DMS53 treated with DMSO at 0.1 percent for 48 hours (cell line): ENCODE results near the gene TRIM45.
"Not testable (repeated sequence)": the region's sequence is repeated elsewhere in the genome, so short reads cannot be mapped to it uniquely, and the experiment has no call there.

Experiments used
- DNase-seq: peaks from one replicate; lab custom pipeline; 2025; ENCODE audit not compliant: unreplicated experiment; lab: John Stamatoyannopoulos, UW

Gene TRIM45

DNA sequence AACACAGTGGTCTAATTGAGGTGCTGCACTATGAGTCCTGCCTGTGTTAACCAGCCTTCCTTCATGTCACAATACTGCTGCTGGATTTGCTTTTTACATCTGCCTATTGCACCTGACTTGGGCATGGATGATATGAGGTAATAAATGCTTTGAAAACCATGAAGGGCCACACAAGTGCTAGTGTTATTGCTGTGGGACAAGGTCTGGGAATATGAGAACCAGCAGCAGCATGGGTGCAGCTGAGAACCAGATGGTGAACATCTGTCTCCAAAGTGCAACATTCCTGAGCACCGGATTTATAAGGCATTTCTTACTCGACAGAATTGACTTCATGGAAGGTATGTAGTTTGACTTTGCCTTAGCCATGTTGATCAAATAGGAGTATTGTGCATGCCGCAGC is 16.6 kb downstream of the TRIM45 start:
- DNase-seq, result no peak

DNA sequence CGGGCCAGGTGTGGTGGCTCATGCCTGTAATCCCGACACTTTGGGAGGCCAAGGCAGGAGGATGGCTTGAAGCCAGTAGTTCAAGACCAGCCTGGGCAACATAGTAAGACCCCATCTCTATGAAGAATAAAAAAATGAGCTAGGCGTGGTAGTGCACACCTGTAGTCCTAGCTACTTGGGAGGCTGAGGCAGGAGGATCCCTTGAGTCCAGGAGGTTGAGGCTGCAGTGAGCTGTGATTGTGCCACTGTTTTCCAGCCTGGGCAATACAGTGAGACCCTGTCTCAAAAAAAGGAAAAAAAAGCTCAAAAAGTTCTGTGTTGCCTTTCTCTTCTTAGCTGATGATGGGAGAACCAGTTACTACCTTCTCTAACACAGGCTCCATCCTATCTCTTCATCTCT is 19.7 kb downstream of the TRIM45 start:
- DNase-seq, result not testable (repeated sequence)

DNA sequence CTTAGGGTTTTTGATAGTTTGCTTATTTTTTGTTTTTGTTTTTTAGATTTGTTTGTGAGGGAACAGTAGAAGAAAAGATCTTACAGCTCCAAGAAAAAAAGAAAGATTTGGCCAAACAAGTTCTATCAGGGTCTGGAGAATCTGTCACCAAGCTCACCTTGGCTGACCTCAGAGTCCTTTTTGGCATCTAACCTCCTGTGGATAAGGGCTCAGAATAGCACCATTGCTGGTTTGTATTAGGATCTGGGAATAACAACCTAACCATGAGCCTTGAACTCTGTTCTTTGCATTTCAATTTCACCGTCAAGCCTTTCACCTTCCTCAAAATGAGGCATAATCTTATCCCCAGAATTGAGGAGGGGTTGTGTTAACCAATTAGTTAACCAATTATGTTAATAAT is 20.2 kb downstream of the TRIM45 start:
- DNase-seq, result no peak

DNA sequence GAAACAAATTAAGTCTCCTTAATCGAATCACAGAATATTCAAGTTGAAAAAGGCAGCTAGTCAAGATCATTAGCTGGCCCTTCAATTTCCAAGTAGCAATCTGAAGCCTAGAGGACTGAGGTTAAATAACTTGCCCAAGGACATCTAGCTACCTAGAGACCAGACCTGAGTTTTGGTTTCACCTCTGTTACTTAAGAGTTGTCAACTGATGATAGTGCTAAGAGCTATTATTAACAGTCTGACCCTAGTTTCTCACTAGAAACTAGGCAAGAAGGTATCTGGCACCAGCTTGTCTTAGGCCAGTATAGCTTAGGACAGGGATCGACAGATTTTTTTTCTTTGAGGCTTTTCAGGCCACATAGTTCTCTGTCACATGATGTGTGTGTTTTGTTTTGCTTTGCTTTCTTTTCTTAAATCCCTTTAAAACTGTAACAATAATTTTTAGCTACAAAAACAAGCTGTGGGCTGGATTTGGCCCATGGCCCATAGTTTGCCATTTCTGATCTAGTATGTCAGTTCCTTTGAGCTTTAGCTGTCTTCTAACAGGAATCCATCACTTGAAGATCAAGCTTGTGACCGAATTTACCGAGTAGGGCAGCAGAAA is 23.2 kb downstream of the TRIM45 start:
- no peak for DNase-seq

DNA sequence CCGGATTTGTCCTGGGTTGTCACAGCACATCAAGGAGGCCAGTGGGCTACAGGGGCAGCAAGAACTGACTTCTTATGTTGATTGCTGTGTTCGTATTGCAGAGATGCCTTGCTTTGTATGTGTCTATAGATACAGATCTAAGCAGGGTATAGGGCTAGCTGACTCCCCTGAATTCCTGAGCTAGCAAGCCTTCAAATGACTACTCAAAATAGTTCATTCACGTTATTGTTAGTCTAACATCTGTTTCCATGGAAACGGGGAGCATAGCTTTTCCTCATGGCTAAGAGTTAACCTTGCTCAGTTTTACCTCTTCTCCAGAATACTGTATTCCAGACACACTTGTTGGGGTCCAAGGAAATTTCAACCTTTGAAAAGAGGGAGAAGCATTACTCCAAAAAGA is 24.1 kb downstream of the TRIM45 start:
- no peak for DNase-seq

DNA sequence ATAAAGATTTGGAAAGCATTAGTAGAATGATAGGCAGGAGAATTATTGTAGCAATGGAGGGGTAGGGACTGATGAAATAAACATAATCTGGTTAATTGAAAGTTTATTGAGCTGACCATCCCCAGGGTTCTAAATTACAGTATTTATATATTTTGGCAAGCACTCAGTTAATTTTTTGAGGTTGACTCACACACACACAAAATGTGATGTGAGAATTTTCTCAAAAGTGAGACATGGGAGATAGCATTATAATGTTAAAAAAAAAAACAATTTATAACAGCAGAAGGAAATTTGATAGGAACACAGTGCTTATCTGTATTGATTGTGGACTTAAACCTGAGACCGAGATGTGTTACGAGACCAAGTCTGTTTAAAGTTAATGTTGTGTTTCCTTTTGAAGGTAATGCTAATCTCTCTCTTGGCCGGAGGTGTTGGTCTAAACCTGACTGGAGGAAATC is 24.6 kb downstream of the TRIM45 start:
- no peak for DNase-seq

DNA sequence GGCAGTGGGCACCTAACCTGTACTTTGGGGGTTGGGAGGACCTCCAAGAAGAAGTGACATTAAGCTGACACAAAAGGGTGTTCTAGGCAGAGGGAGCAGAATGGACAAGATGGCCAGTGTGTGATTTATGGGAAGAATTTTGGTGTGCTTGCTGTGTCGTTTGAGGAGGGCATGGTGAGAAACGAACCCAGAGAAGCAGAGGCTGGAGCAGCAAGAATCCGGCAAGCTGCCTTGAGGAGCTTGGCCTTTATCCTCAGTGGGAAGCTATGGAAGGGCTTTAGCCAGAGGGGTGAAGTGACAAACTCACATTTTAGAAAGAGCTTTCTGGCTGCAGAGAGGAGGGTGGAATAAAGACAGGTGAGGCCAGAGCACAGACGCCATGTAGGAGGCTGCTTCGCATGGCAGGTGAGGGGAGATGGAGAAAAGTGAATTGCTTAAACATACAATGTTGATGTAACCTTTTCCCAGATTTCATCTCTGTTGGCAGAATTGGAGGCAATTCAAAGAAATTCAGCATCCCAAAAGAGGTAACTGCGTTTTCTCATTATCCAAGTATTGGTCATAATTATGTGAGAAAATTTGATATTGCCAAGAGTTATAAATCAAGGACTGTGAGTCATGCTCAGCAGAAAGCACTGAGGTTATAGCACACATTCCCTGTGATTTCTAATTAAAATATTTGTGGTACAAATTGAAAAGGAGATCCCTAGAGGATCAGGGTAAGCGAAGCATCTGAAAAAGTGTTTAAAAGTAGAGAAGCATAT is 26.5 kb downstream of the TRIM45 start:
- DNase-seq, result no peak

DNA sequence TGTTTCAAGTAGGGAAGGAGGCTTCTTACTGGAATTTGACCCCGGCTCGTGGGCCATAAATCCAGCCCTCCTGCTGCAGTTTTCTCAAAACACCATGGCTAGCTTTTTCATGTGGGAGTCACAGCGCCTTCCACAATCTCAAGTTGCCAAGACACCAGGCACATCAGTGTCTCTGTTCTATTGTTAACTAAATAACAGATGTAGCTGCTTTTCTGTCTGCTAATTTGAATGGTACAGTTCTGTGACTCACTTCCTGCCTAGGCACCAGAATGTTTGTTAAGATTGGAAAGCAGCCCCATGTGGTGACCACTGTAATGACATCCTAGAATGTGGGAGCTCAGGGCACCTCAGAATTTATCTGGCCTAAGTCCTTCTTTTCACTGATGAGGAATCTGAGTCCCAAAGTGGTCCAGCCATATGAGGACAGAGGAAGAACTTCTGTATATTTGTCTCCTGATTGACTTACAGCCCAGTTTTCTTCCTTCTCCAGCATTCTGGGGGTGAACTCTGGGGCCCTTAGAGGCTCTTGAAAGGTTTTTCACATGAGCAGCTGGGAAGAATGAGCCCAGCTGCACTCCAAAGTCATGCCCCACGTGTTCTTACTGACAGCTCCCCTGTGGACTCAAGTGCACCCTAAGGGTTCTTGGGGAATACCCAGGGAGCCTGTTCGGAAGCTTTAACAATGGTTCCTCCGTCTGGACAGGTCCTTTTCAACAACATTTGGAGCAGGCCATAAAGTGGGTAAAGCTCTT is 27.5 kb downstream of the TRIM45 start:
- DNase-seq, result no peak

DNA sequence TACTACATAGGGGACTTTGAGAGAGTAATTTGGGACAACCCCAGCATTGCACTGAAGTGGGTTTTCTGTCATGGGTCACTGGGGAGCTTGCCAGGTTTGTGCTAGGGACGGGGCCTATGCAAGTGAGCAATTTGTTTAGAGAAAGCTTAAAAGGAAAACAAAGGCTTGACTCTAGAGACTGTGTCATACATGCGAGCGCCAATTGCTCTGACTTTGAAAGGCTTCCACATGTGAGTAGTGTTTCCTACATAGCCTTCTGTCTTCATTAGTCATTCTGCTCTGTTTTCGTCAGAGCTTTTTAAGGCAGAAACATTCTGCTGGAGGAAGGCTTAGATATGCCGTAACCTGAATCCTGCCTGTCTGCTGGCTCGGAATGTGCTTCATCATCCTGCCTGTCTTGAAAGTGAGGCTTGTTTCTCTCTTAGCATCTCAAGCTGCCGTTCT is 28.4 kb downstream of the TRIM45 start:
- DNase-seq, result no peak

DNA sequence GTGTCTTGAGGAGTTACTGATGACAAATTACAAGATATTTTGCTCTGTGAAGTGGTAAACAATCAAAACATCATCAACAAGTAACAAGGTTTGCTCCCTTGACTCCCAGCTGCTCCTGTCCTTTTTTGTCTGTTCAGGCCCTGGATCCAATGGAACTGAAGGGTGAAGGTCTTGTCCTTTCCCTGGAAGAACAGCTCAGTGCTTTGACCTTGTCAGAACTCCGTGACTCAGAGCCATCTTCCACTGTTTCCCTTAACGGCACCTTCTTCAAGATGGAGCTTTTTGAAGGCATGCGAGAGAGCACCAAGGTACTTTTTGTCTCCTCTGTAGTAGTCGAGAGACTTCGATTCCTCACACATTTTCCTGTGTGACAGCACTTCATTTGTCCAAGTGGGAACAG is 29.0 kb downstream of the TRIM45 start:
- no peak for DNase-seq

DNA sequence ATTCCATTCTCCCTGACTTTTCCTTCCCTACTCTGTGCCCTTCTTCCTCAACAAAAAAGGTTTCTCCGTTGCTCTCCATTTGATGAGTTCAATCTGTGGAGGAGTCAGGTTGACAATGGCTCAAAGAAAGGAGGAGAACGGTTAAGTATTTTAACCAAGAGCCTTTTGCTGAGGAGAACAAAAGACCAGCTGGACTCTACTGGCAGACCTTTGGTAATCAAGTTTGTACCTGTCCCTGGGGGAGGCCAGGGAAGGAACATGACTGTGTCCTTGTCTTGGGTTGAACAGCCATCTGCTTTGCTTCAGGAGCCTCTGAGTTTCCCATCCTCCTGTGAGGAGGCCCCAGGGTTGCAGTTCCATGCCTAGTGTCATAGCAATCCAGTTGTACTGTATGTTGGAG is 31.6 kb downstream of the TRIM45 start:
- DNase-seq, result no peak

DNA sequence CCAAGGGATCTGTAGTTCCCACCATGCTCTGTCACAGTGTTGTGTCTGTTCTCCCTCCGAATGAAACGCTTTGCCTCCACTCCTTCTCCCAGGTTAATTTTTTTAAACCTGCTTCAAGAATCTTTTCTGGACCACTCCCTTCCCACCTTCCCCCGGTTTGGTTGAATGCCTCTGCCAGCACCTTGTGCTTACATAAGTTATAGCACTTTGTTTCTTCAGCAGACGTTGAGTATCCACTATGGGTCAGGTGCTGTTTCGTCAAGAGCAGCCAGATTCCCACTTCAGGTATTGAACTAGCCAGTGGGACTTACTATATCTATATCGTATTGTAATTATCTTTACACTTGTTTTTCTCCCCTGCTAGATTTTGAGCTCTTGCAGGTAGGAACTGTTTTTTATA is 33.9 kb downstream of the TRIM45 start:
- DNase-seq, result no peak

DNA sequence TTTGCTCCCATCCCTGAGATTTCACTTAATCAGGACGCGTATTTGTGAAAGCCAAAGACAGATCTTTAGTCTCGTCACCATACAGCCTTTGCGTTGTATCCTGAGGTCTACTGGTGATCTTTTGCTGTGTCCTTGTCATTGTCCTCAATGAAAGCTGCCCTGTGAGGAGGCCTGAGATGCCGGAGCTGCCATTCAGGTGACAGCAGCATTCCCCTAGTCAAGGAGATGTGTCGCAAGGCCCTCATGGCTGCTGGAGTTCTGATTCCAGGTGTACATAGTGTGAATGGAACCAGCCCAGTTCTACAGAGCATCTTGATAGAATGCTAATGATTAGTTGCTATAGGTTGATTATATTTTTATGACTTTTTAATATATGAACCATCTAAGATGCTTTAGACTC is 37.3 kb downstream of the TRIM45 start:
- no peak for DNase-seq

DNA sequence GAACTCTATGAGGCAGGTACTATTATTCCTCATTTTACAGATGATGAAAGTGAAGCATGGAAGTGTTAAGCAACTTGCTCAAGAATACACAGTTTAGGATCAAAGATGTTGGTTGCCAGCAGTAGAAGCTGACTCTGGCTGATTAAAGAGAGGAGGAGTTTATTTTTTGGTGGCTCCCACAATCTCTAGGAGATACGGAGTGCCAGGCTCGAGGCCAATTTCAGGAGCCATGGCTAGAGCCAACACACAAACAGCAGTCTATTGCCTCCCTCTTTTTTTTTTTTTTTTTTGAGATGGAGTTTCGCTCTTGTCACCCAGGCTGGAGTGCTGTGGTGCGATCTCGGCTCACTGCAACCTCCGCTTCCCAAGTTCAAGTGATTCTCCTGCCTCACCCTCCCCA is 41.8 kb downstream of the TRIM45 start:
- DNase-seq, result no peak

DNA sequence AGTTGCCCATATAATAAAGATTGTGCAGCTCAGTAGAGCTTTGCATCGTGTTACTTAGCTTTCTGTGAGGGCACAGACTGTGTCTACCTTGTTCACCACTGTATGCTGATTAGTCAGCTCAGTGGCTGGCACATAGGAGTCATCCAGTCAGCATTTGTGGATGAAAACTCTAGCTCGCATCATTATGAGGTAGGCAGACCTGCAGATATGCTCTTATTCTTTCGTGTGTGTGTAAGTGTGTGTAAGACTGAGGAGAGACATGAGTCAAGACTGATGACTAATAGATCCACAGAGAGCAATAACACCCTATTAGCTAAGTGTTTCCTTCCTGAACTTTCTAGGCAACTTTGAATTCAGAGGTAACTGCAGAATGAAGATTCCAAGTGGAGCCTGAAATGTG is 44.3 kb downstream of the TRIM45 start:
- no peak for DNase-seq

DNA sequence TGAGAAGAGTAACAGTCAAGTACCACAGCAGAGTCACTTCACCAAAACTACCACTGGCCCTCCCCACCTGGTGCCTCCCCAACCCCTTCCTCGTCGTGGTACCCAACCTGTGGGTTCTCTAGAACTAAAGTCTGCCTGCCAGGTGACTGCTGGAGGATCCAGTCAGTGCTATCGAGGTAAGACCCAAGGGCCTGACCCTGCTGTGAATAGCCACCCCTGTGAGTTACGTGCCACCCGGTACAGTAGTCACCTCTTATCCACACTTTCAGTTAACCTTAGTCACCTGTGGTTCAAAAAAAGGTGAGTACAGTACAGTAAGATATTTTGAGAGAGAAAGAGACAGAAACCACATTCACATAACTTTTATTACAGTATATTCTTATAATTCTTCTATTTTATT is 44.9 kb downstream of the TRIM45 start:
- no peak for DNase-seq

DNA sequence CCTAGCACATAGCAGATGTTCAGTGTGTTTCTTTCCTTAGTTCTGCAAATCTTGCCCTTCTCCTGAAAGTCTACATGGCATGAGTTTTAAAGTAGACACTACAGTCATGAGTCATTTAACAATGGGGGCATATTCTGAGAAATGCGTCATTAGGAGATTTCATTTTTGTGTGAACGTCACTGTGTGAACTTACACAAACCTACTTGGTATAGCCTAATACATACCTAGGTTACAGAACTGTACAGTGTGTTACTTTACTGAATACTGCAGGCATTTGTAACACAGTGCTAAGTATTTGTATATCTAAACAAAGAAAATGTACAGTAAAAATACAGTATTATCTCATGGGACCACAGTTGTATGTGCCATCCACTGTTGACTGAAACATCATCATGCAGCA is 51.4 kb downstream of the TRIM45 start:
- no peak for DNase-seq

DNA sequence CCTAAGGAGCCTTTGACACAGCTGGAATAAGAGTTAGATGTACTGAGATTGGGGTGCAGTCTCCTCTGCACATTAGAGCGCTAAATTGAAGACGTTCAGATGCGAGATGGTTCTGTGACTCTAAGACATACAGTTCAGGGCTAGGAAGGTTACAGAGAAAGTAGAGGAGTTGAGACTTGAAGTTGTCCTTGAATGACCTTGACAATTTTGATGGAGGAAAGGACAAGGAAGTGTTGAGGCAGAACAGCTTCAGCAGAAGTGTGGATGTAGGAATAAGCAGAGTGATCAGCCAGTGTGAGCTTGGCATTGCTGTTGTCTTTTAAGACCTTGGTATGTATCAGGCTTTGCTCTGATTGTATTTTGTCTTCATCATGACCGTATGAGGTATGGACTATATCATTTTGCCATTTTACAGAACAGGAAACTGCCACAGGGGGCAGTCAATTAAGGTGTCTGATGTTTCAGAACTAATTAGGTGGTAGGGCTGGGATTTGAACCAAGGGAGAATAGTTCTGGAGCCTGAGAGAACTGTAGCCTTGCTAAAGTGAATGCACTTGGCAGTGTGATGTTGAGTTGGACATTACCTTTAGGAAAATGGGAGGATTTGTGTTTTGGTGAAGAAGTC is 52.2 kb downstream of the TRIM45 start:
- no peak for DNase-seq

DNA sequence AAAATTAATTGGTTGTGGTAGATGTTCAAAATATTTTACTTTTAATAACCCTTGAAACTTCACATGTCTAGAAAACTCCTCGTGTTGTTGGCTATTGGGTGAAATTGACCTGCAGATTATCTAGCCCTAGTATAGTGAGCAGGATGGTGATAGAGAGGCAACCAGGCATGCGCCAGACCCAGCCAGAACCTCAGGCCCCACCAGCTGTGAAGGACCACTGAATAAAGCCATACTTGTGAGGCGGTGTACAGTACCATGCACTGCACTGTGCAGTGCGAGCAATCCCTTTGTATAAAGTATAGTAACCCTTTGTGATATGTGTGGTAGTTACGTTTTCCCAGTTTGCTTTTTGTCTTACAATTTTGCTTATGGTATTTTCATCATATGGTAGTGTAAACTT is 53.0 kb downstream of the TRIM45 start:
- DNase-seq, result no peak

DNA sequence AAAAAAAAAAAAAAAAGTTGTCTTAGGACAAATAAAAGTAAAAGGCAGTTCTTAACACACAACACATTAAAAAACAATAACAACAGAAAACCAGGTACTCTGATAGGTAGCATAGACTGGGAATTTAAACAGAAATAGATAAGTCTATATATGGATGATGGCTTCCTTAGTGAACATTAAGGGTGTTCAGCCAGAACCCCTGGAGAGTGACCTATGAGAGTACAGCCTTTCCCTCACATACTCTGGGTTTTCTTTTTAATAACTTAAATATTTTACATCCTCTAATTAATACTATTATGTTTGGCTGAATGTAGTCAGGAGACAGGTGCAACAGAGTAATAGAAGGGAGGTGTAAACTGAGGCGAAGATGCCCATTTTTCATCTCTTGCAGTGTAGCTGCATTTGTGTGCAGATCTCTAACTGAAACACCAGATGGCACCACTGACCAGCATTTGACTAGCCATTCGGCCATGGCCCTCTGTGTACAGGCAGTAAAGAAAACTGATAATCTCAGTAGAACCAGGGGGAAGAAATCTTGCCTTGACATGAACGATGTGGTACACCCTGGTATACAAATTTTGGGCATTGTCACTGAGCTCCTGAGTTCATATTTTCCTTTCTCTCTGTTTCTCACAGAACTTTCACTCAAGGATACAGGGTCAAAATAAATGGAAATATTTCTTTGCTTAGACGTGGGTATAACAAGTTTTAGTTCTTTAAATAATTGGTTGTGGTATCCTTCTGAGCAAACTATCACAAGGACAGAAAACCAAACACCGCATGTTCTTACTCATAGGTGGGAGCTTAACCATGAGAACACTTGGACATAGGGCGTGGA is 53.8 kb downstream of the TRIM45 start:
- DNase-seq, result peak; percentile 2

DNA sequence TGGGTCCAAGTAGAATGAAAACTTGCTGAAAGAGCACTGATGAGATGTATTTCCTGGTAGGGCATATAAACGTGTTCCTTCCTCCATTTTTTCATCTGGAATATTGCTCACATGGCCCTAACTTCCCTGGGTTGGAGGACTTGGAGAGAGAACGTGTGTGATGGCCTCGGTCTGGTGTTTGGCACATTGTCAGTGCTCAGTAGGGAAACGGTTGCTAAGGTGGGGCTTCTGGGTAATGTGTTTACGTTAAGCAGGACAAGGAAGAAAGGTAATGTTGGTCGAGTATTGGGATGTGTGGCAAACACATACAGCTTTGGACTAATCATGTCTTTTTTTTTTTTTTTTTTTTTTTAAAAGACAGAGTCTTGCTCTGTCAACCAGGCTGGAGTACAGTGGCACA is 55.2 kb downstream of the TRIM45 start:
- DNase-seq, result no peak
